LNCAP (cell line): ENCODE data around the gene CDH13.

ENCODE experiments used
- TF ChIP-seq, protein P1 (sequence below): fragments of 450-650 bp; IDR thresholded peaks from 2 replicates; pipeline ENCODE4 v1.5.1; 2017; ENCODE audit warnings: mild to moderate bottlenecking

CDH13 gene

GRCh38 chr16:83363521-83363920 lies 736.8 kb downstream of the CDH13 start:
- TF ChIP-seq, protein P1, sequence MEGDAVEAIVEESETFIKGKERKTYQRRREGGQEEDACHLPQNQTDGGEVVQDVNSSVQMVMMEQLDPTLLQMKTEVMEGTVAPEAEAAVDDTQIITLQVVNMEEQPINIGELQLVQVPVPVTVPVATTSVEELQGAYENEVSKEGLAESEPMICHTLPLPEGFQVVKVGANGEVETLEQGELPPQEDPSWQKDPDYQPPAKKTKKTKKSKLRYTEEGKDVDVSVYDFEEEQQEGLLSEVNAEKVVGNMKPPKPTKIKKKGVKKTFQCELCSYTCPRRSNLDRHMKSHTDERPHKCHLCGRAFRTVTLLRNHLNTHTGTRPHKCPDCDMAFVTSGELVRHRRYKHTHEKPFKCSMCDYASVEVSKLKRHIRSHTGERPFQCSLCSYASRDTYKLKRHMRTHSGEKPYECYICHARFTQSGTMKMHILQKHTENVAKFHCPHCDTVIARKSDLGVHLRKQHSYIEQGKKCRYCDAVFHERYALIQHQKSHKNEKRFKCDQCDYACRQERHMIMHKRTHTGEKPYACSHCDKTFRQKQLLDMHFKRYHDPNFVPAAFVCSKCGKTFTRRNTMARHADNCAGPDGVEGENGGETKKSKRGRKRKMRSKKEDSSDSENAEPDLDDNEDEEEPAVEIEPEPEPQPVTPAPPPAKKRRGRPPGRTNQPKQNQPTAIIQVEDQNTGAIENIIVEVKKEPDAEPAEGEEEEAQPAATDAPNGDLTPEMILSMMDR: no peak

DNA sequence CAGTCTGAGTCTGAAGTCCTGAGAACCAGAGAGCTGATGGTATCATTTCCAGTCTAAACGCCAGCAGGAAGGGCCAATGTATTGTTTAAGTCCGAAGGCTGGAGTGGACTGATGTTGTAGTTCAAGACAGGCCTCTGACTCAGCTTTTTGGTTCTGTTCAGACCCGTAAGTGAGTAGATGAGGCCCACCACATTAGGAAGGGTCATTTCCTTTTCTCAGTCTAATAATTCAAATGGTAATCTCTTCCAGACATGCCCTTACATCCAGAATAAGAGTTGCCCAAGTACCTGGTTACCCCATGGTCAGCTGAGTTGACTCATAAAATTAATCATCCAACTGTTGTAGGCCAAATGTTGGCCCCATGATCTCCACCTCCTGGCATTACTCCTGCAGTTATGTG lies 738.4 kb downstream of the CDH13 start:
- TF ChIP-seq, protein P1: no peak

DNA sequence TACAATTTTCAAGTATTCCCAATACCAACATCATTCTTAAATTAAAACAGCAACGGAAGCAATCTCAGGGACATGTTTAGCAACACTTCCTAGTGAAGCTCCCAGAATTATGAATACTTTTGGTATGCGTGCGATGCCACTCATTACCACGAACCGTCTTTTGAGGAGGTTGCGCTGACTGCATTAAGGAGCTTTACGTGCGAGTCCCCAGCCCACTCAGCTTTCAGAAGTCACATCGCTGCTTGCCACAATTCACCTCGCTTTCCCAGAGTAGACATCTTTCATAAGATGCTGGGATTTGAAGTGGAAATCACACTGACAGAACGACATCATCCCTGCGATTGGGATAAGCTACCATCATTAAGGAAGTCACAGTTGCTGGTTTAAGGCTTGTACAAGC lies 739.5 kb downstream of the CDH13 start:
- TF ChIP-seq, protein P1: no peak

DNA sequence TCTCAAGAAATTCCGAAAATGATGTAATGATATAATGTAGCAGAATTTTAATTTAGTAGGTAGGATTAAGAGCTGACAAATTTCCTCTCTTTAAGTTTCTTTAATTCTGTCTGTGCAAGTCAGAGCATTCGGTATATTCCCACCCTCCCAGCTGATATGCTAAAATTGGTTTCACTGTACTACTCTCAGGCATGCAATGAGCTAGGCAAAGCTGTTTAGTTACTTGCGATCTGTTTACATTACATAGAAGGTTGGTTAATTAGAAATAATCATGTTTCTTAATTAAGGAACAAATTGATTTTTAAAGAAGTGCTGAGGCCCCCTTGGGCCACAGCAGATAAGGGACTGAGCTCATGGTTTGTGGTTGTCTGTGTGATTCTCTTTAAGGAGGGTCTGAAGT lies 748.2 kb downstream of the CDH13 start:
- TF ChIP-seq, protein P1: no peak

- TF ChIP-seq, protein P1: no peak
Observed at GRCh38 chr16:83389751-83390150, 763.0 kb downstream of the CDH13 start.

GRCh38 chr16:83390759-83391158 lies 764.0 kb downstream of the CDH13 start:
- TF ChIP-seq, protein P1: no peak

- TF ChIP-seq, protein P1: no peak
Observed at GRCh38 chr16:83392743-83393142, 766.0 kb downstream of the CDH13 start.
